Breast epithelium (tissue), 3 donors: ENCODE measurements around the gene TCTA.

Source experiments
- POLR2A ChIP-seq: fragments of 450-650 bp; IDR thresholded peaks from one replicate; pipeline ENCODE4 v1.6.1; 2016; ENCODE audit warnings: antibody characterized with exemption, mild to moderate bottlenecking, moderate library complexity
- TF ChIP-seq, protein P1 (sequence below), 3 donors: fragments of 450-650 bp; IDR thresholded peaks; one replicate each; pipeline ENCODE4 v1.5.1; 2016 to 2017; ENCODE audit warnings: antibody characterized with exemption in 3 of 3, mild to moderate bottlenecking in 3 of 3, moderate library complexity in 3 of 3

DNA sequence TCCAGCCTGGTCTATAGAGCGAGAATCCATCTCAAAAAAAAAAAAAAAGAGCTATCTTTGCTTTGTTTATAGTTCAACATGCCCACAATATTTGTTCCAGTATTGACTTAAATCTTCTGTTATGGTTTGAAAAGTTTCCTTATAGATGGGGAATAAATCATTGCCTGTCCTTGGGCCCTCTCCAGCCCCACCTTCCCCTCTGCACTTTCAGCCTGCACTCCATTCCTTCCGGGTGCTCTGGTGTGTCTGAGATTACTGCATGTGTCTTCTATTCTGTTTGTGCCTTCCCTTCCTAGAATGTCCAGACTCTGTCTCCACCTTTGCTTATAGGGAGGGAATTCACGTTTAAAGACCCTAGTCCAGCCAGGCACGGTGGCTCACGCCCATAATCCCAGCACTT is 28.8 kb upstream of the TCTA start:
- TF ChIP-seq, protein P1, sequence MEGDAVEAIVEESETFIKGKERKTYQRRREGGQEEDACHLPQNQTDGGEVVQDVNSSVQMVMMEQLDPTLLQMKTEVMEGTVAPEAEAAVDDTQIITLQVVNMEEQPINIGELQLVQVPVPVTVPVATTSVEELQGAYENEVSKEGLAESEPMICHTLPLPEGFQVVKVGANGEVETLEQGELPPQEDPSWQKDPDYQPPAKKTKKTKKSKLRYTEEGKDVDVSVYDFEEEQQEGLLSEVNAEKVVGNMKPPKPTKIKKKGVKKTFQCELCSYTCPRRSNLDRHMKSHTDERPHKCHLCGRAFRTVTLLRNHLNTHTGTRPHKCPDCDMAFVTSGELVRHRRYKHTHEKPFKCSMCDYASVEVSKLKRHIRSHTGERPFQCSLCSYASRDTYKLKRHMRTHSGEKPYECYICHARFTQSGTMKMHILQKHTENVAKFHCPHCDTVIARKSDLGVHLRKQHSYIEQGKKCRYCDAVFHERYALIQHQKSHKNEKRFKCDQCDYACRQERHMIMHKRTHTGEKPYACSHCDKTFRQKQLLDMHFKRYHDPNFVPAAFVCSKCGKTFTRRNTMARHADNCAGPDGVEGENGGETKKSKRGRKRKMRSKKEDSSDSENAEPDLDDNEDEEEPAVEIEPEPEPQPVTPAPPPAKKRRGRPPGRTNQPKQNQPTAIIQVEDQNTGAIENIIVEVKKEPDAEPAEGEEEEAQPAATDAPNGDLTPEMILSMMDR (IDR thresholded peaks at IDR 0.05), result no peak
- no peak for TF ChIP-seq POLR2A
